Endodermal cell (in vitro differentiated cells): Measurements from ENCODE around the gene TEKTIP1. TPM values are rescaled to one million over a fixed set of nuclear protein-coding genes. Genes with fewer than 3 reads are reported as not detected.

ENCODE experiments used
- DNase-seq: peaks from one replicate; pipeline ENCODE4 v3.0.0-alpha.2; 2017
- H3K27ac ChIP-seq: 2 replicates; pipeline ENCODE4 v1.5.1; 2013; ENCODE audit warnings: mild to moderate bottlenecking, low read depth, low read length, moderate library complexity
- H3K27me3 ChIP-seq: 2 replicates; pipeline ENCODE4 v1.6.1; 2013; ENCODE audit warnings: mild to moderate bottlenecking, low read length, moderate library complexity; ENCODE audit not compliant: insufficient read depth, control insufficient read depth, poor library complexity, severe bottlenecking
- H3K36me3 ChIP-seq: 2 replicates; pipeline ENCODE4 v1.7.0; 2013; ENCODE audit warnings: mild to moderate bottlenecking, low read length, moderate library complexity; ENCODE audit not compliant: control insufficient read depth, insufficient read depth
- H3K4me1 ChIP-seq: one replicate; pipeline ENCODE4 v1.7.0; 2013; ENCODE audit warnings: low read length; ENCODE audit not compliant: control insufficient read depth, insufficient read depth
- H3K4me3 ChIP-seq: 2 replicates; pipeline ENCODE4 v1.5.1; 2013; ENCODE audit warnings: mild to moderate bottlenecking, low read length, moderate library complexity
- H3K9ac ChIP-seq: 2 replicates; pipeline ENCODE4 v1.6.1; 2013; ENCODE audit warnings: mild to moderate bottlenecking, low read length, moderate library complexity; ENCODE audit not compliant: poor library complexity, severe bottlenecking; ENCODE audit errors: extremely low read depth
- H3K9me3 ChIP-seq: 2 replicates; pipeline ENCODE4 v1.6.1; 2013; ENCODE audit warnings: mild to moderate bottlenecking, low read length, moderate library complexity; ENCODE audit not compliant: control insufficient read depth
- H3K27ac Mint-ChIP-seq: 2 replicates; pipeline ENCODE4 v1.8.0; 2020; ENCODE audit warnings: mixed read lengths
- H3K27me3 Mint-ChIP-seq: 2 replicates; pipeline ENCODE4 v1.8.0; 2021; ENCODE audit warnings: mild to moderate bottlenecking, mixed read lengths; ENCODE audit not compliant: insufficient read depth
- H3K36me3 Mint-ChIP-seq: 2 replicates; pipeline ENCODE4 v1.8.0; 2020; ENCODE audit warnings: low read depth, mixed read lengths
- H3K4me1 Mint-ChIP-seq: 2 replicates; pipeline ENCODE4 v1.8.0; 2020; ENCODE audit warnings: mixed read lengths
- H3K4me3 Mint-ChIP-seq: 2 replicates; pipeline ENCODE4 v1.8.0; 2020; ENCODE audit warnings: mild to moderate bottlenecking, moderate library complexity, mixed read lengths
- H3K9me3 Mint-ChIP-seq: 2 replicates; pipeline ENCODE4 v1.8.0; 2020; ENCODE audit warnings: mild to moderate bottlenecking, mixed read lengths
- WGBS, 2 experiments: methylation state at CpG; one replicate each; pipeline versions ENCODE4 v1.1.5 to v1.1.7; 2013; ENCODE audit warnings: missing lambda C conversion rate in 2 of 2, mixed read lengths in 1 of 2; ENCODE audit not compliant: insufficient coverage in 1 of 2, insufficient read length in 1 of 2; 5-methylcytosine and 5-hydroxymethylcytosine counted together
- total RNA-seq, 2 donors: library from RNA; stranded (reverse); fragmentation: NEBNext Ultra II Directional in 1 of 2; extraction: Animal tissue kit (Norgen Biotek cat#: 25700) in 1 of 2; gene quantifications; 2 replicates in 1 of 2; 3 replicates in 1 of 2; pipeline ENCODE4 v1.2.1, GENCODE V29; 2021
- TF ChIP-seq, protein P1 (sequence below): fragments of 200-600 bp; sonication (generic); conservative IDR thresholded peaks from 2 replicates; pipeline ENCODE4 v1.5.0; 2021; ENCODE audit warnings: antibody characterized with exemption, mild to moderate bottlenecking

The TEKTIP1 gene
- total RNA-seq, 2 donors from 2014 or later, result 4.6 to 5.7 TPM

DNA sequence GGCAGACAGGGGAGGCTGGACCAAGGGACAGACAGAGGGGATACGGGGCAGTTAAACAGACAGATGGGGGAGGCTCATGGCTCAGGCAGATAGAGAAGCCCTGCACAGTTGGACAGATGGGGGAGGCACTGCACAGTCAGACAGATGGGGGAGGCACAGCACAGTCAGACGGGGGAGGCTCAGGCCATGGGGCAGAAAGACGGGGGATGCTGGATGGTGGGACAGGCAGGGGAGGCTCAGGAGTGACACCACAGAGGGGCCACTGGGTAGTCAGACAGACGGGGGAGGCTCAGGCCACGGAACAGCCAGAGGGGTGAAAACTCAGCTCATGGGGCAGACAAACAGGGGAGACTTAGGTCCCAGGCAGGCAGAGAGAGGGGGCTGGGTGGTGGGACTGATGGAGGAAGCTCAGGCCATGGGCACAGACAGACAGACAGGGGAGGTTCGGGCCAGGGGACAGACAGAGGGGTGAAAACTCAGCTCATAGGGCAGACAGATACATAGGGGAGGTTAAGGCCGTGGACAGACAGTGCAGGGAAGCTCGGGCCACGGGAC lies 17.5 kb downstream of the TEKTIP1 start:
- Histone ChIP-seq H3K9ac (peak overlapping the region; percentile 38), H3K27me3 (no peaks in the 10 kb centered on the region), H3K4me1 (no peaks in the 10 kb centered on the region), H3K36me3 (no peaks in the 10 kb centered on the region), H3K4me3 (peak overlapping the region; percentile 85), H3K9me3 (no peaks in the 10 kb centered on the region), H3K27ac (no peak overlapping the region)
- peaks cover 4% of the 10 kb centered on the region for H3K4me1 Mint-ChIP-seq
- peak; percentile 47 for DNase-seq
- peak overlapping the region; percentile 73 for H3K4me3 Mint-ChIP-seq
- no peaks in the 10 kb centered on the region for H3K9me3 Mint-ChIP-seq
- peaks cover 15% of the 10 kb centered on the region for H3K27me3 Mint-ChIP-seq
- H3K27ac Mint-ChIP-seq, result peak overlapping the region; percentile 88
- TF ChIP-seq, protein P1, sequence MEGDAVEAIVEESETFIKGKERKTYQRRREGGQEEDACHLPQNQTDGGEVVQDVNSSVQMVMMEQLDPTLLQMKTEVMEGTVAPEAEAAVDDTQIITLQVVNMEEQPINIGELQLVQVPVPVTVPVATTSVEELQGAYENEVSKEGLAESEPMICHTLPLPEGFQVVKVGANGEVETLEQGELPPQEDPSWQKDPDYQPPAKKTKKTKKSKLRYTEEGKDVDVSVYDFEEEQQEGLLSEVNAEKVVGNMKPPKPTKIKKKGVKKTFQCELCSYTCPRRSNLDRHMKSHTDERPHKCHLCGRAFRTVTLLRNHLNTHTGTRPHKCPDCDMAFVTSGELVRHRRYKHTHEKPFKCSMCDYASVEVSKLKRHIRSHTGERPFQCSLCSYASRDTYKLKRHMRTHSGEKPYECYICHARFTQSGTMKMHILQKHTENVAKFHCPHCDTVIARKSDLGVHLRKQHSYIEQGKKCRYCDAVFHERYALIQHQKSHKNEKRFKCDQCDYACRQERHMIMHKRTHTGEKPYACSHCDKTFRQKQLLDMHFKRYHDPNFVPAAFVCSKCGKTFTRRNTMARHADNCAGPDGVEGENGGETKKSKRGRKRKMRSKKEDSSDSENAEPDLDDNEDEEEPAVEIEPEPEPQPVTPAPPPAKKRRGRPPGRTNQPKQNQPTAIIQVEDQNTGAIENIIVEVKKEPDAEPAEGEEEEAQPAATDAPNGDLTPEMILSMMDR, result no peak
- 50 to 52% methylated on average over 4 to 9 of the region's 9 CpGs for WGBS, 2 experiments
- peaks cover 2% of the 10 kb centered on the region for H3K36me3 Mint-ChIP-seq

DNA sequence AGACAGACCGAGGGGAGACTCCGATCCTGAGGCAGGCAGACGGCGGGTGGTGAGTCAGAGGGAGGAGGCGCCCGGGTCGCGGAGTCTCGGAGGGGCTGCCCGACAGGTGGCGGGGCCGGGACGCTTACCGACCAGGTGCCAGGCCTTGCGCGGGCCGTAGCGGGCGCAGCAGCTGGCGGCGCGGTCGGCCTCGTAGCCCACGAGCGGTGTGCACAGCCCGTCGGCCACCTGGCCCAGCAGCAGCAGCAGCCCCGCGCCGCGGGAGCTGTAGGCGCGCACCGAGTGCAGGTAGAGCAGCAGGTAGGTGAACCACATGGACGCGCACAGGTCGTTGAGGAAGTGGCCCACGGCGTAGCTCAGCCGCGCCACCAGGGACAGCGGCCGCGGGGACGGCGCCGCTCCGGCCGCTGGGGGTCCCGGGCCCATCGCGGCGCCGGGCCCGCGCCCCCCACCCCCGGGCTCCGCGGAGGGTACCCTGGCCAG lies 18.0 kb downstream of the TEKTIP1 start:
- WGBS, 2 experiments, result 1 to 2% methylated on average over 16 to 60 of the region's 60 CpGs

DNA sequence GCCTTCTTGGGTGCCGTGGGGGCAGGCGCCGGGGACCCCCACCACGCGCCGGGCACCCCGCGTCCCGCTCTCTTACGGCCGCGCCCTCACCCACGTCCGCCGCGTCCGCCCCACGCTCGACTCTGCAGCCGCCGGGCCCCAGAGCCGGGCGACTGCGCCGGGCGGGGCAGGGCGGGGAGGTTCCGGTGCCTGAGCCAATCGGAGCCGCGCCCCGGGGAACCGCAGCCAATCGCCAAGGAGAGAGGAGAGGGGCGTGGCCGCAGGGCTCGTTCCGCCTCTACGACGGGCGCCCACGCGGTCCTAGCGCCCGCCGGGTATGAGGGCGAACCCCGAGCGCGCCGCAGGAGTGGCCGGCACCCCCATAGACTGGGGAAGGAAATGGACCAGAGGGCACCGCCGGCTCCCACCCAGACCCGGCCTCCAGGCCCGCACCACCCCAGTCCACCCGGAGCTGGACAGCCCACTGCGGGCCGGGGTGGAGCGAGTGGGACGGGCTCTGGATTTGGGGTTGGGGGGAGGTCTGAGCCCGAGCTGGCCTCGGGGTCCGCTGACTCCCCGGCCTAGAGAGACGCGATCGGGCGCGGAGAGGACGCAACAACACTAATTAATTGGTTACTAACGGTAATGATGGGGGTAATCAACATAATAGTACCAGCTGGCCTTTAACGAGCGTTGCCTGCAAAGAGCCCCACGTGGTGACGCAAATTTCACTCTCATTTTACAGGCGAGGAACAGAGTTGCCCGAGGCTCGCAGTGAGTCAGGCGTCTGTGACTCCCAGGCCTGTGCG lies 18.7 kb downstream of the TEKTIP1 start, which contains the start of gene MFSD12:
Gene MFSD12, minus strand, starts transcription at position 126 of the 788 bp plus-strand sequence. CDS start 183 bp downstream, outside the sequence.
- H3K4me3 ChIP-seq, result peak within 1 kb of the TSS; percentile 85
- peak within 1 kb of the TSS; percentile 73 for H3K4me3 Mint-ChIP-seq
- peak; percentile 96 for DNase-seq

More for the DNA sequence above, 18.0 kb downstream of the TEKTIP1 start:
- Mint-ChIP-seq H3K9me3 (no peaks in the 10 kb centered on the region), H3K36me3 (peaks cover 2% of the 10 kb centered on the region), H3K4me3 (peak overlapping the region; percentile 73), H3K27me3 (peaks cover 18% of the 10 kb centered on the region), H3K27ac (peak overlapping the region; percentile 88), H3K4me1 (peaks cover 4% of the 10 kb centered on the region)
- TF ChIP-seq, protein P1, result no peak
- DNase-seq, result peak; percentile 74
- H3K36me3 ChIP-seq, result no peaks in the 10 kb centered on the region
- H3K9me3 ChIP-seq, result no peaks in the 10 kb centered on the region
- H3K4me3 ChIP-seq, result peak overlapping the region; percentile 85
- peak overlapping the region; percentile 38 for H3K9ac ChIP-seq
- no peaks in the 10 kb centered on the region for H3K4me1 ChIP-seq
- H3K27ac ChIP-seq, result no peak overlapping the region
- H3K27me3 ChIP-seq, result no peaks in the 10 kb centered on the region

More for the DNA sequence above, 18.7 kb downstream of the TEKTIP1 start, which contains the start of gene MFSD12:
- H3K9me3 ChIP-seq, result no peaks in the 10 kb centered on the region
- peaks cover 24% of the 10 kb centered on the region for H3K27me3 Mint-ChIP-seq
- no peaks in the 10 kb centered on the region for H3K9me3 Mint-ChIP-seq
- peaks cover 2% of the 10 kb centered on the region for H3K36me3 Mint-ChIP-seq
- H3K27ac ChIP-seq, result no peak within 1 kb of the TSS
- peak within 1 kb of the TSS; percentile 88 for H3K27ac Mint-ChIP-seq
- TF ChIP-seq, protein P1, result no peak
- peak within 1 kb of the TSS; percentile 38 for H3K9ac ChIP-seq
- peaks cover 4% of the 10 kb centered on the region for H3K4me1 Mint-ChIP-seq
- H3K36me3 ChIP-seq, result no peaks in the 10 kb centered on the region
- H3K4me1 ChIP-seq, result no peaks in the 10 kb centered on the region
- 1 to 2% methylated on average over 32 to 81 of the region's 81 CpGs for WGBS, 2 experiments
- no peaks in the 10 kb centered on the region for H3K27me3 ChIP-seq
